ENCODE results near the gene SNF8. TPM values are rescaled to one million over a fixed set of nuclear protein-coding genes. Genes with fewer than 3 reads are reported as not detected.
A peak's percentile ranks its signal among the peaks of the same experiment; 100 is the strongest.

Gene SNF8
- total and polyA plus RNA-seq, 4 donors, result 38.0 to 152 (median 112) TPM

- peaks cover 25 to 40% (median 36%) of the 10 kb centered on the region in 4 donors for H3K36me3 ChIP-seq (ENCODE audit: control insufficient read depth in 4 of 4, insufficient read depth in 4 of 4, low read length in 4 of 4)
- no peaks in the 10 kb centered on the region for H3K27me3 ChIP-seq (ENCODE audit: control insufficient read depth in 3 of 3, insufficient read depth in 3 of 3, low read length in 2 of 3)
- no peaks in the 10 kb centered on the region for H3K9me3 ChIP-seq (ENCODE audit: control insufficient read depth in 4 of 4, insufficient read depth in 3 of 4, low read length in 3 of 4)
- no peak overlapping the region for H3K9ac ChIP-seq (ENCODE audit: insufficient read depth in 1 of 2, low read length in 2 of 2)
- TF ChIP-seq, protein P1, sequence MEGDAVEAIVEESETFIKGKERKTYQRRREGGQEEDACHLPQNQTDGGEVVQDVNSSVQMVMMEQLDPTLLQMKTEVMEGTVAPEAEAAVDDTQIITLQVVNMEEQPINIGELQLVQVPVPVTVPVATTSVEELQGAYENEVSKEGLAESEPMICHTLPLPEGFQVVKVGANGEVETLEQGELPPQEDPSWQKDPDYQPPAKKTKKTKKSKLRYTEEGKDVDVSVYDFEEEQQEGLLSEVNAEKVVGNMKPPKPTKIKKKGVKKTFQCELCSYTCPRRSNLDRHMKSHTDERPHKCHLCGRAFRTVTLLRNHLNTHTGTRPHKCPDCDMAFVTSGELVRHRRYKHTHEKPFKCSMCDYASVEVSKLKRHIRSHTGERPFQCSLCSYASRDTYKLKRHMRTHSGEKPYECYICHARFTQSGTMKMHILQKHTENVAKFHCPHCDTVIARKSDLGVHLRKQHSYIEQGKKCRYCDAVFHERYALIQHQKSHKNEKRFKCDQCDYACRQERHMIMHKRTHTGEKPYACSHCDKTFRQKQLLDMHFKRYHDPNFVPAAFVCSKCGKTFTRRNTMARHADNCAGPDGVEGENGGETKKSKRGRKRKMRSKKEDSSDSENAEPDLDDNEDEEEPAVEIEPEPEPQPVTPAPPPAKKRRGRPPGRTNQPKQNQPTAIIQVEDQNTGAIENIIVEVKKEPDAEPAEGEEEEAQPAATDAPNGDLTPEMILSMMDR (IDR thresholded peaks at IDR 0.05; ENCODE audit: control extremely low read depth, extremely low read depth), result no peak
- peak overlapping the region in 1 of 2 donors; percentile 69 for H3K27ac ChIP-seq (ENCODE audit: low read depth in 1 of 2, low read length in 1 of 2)
- H3K4me3 ChIP-seq, result no peak overlapping the region
- peak; percentile 79 for ATAC-seq (ENCODE audit: insufficient read depth, low FRiP score)
- 64 to 71% methylated on average over 5 of the region's 5 CpGs for WGBS, 2 donors
- peaks cover 0 to 17% (median 2%) of the 10 kb centered on the region in 5 donors for H3K4me1 ChIP-seq (ENCODE audit: control insufficient read depth in 5 of 5, insufficient read depth in 5 of 5, low read length in 5 of 5)
- DNase-seq, result no peak
Observed at GRCh38 chr17:48915459-48916282, 29.0 kb downstream of the SNF8 start.

DNA sequence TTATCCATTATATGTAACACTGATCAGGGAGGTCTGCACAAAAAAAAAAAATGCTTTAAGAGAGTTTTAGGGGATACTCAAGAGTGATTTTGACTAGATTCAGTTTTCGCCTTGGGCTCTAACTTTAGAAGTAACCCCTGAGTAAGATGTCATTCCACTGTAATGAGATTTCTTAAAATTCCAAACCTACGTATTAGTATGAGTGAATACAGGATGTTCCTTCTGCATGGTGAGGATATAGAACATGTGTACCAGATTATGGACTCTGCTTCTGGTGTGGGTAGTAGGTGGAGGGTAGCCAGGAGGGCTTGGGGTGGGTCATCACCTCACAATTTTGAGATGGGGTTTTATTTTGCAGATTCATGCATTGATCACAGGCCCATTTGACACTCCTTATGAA lies 32.2 kb downstream of the SNF8 start:
- WGBS, 2 donors, result 97 to 100% methylated on average over 2 of the region's 2 CpGs
- Histone ChIP-seq H3K36me3 (ENCODE audit: control insufficient read depth in 4 of 4, insufficient read depth in 4 of 4, low read length in 4 of 4) (peaks cover 17 to 27% (median 24%) of the 10 kb centered on the region in 4 donors), H3K4me1 (ENCODE audit: control insufficient read depth in 5 of 5, insufficient read depth in 5 of 5, low read length in 5 of 5) (peaks cover 2 to 28% (median 9%) of the 10 kb centered on the region in 5 donors), H3K9ac (ENCODE audit: insufficient read depth in 1 of 2, low read length in 2 of 2) (no peak overlapping the region), H3K27me3 (ENCODE audit: control insufficient read depth in 3 of 3, insufficient read depth in 3 of 3, low read length in 2 of 3) (no peaks in the 10 kb centered on the region), H3K4me3 (no peak overlapping the region), H3K9me3 (ENCODE audit: control insufficient read depth in 4 of 4, insufficient read depth in 3 of 4, low read length in 3 of 4) (no peaks in the 10 kb centered on the region), H3K27ac (ENCODE audit: low read depth in 1 of 2, low read length in 1 of 2) (no peak overlapping the region)
- ATAC-seq (ENCODE audit: insufficient read depth, low FRiP score), result no peak
- no peak for DNase-seq
- TF ChIP-seq, protein P1 (IDR thresholded peaks at IDR 0.05; ENCODE audit: control extremely low read depth, extremely low read depth), result no peak

DNA sequence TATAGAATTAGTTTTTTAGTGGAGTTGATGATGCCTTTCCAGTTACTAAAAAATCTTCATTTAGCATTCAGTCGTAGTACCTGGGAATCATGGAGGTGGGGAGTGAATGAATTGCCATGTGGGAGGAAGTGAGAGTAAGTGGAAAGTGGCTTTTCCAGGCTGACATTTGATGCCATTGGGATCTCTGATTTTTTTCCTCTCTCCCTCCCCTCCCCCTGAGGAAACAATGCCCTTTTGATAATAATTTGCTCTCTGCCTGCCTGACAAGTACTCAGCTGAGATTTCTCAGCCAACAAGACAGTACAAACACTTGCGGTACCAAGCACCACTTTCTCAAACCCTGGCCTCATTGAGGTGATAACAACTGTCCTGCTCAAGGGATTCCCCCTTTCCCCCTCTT lies 34.3 kb downstream of the SNF8 start:
- no peak overlapping the region for H3K9ac ChIP-seq (ENCODE audit: insufficient read depth in 1 of 2, low read length in 2 of 2)
- peaks cover under 1 to 26% (median 9%) of the 10 kb centered on the region in 5 donors for H3K4me1 ChIP-seq (ENCODE audit: control insufficient read depth in 5 of 5, insufficient read depth in 5 of 5, low read length in 5 of 5)
- H3K36me3 ChIP-seq (ENCODE audit: control insufficient read depth in 4 of 4, insufficient read depth in 4 of 4, low read length in 4 of 4), result peaks cover 10 to 21% (median 16%) of the 10 kb centered on the region in 4 donors
- no peak overlapping the region for H3K27ac ChIP-seq (ENCODE audit: low read depth in 1 of 2, low read length in 1 of 2)
- DNase-seq, result no peak
- TF ChIP-seq, protein P1 (IDR thresholded peaks at IDR 0.05; ENCODE audit: control extremely low read depth, extremely low read depth), result no peak
- H3K27me3 ChIP-seq (ENCODE audit: control insufficient read depth in 3 of 3, insufficient read depth in 3 of 3, low read length in 2 of 3), result no peaks in the 10 kb centered on the region
- no peak for ATAC-seq (ENCODE audit: insufficient read depth, low FRiP score)
- WGBS, 2 donors, result 59 to 85% methylated on average over 2 of the region's 2 CpGs
- no peaks in the 10 kb centered on the region for H3K9me3 ChIP-seq (ENCODE audit: control insufficient read depth in 4 of 4, insufficient read depth in 3 of 4, low read length in 3 of 4)
- no peak overlapping the region for H3K4me3 ChIP-seq
